Measurements from ENCODE around the gene SHE.

GRCh38 chr1:154453574-154454352 is 48.4 kb downstream of the SHE start:
- TF ChIP-seq CTCF (IDR thresholded peaks at IDR 0.05; ENCODE audit: poor library complexity, severe bottlenecking), result no peak
- TF ChIP-seq POLR2AphosphoS5 (IDR thresholded peaks at IDR 0.05), result no peak
